Measurements from ENCODE around the gene IL1RN. TPM values are rescaled to one million over a fixed set of nuclear protein-coding genes. Genes with fewer than 3 reads are reported as not detected.
A peak's percentile ranks its signal among the peaks of the same experiment; 100 is the strongest.

IL1RN gene
- total and polyA plus RNA-seq, 2 of the 13 experiments (the other 11 are each of a cell fraction or from before 2014, with no cell fraction given) = 21.2 to 101 TPM

DNA sequence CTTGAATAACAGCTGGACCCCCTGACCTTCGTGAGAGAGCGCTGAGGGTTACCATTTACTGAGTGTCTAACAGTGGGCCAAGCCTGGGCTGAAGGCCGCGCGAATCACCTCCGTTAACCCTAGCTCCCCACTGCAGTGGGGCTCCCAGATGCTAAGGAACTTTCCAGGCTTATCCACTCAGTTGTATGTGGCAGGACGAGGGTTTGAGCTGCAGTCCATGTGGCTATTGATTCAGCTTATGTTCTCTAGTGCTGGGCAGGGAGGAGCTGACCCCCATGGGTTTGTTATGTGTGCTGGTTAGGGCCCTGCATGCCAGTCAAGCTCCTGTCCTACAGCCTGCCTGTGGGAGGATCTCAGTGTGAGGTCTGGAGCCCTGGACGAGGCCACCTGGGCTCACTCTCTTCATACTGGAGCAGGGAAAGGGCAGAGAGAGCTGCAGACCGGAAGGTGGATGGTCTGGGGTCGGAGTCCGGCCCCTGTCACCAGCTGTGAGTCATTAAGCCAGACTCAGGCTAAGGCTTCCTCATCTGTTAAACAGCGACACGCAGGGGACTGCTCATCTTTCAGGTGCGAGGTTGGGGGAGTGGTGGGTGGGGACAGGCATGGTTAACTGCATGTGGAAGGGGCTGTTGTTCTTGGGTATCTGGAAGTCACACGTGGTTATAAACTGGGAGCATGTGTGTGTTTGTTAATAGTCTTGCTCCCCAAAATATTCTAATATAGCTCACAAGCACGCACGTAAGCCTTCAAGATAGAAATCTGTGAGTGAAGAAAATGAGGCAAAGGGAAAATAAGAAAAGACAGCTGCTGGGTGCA, 52.9 kb downstream of the IL1RN start (continued):
- TF ChIP-seq, protein P1, sequence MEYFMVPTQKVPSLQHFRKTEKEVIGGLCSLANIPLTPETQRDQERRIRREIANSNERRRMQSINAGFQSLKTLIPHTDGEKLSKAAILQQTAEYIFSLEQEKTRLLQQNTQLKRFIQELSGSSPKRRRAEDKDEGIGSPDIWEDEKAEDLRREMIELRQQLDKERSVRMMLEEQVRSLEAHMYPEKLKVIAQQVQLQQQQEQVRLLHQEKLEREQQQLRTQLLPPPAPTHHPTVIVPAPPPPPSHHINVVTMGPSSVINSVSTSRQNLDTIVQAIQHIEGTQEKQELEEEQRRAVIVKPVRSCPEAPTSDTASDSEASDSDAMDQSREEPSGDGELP (IDR thresholded peaks at IDR 0.05; ENCODE audit: borderline replicate concordance, low read depth) = peak; percentile 97
- TF ChIP-seq ZNF878 (CRISPR knock-in tag; IDR thresholded peaks at IDR 0.05) = peak; percentile 43; the same call in 1 of the 2 replicates
- TF ChIP-seq, protein P2, sequence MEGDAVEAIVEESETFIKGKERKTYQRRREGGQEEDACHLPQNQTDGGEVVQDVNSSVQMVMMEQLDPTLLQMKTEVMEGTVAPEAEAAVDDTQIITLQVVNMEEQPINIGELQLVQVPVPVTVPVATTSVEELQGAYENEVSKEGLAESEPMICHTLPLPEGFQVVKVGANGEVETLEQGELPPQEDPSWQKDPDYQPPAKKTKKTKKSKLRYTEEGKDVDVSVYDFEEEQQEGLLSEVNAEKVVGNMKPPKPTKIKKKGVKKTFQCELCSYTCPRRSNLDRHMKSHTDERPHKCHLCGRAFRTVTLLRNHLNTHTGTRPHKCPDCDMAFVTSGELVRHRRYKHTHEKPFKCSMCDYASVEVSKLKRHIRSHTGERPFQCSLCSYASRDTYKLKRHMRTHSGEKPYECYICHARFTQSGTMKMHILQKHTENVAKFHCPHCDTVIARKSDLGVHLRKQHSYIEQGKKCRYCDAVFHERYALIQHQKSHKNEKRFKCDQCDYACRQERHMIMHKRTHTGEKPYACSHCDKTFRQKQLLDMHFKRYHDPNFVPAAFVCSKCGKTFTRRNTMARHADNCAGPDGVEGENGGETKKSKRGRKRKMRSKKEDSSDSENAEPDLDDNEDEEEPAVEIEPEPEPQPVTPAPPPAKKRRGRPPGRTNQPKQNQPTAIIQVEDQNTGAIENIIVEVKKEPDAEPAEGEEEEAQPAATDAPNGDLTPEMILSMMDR (CRISPR knock-in tag; IDR thresholded peaks at IDR 0.05) = peak; percentile 81
- TF ChIP-seq, protein P3, sequence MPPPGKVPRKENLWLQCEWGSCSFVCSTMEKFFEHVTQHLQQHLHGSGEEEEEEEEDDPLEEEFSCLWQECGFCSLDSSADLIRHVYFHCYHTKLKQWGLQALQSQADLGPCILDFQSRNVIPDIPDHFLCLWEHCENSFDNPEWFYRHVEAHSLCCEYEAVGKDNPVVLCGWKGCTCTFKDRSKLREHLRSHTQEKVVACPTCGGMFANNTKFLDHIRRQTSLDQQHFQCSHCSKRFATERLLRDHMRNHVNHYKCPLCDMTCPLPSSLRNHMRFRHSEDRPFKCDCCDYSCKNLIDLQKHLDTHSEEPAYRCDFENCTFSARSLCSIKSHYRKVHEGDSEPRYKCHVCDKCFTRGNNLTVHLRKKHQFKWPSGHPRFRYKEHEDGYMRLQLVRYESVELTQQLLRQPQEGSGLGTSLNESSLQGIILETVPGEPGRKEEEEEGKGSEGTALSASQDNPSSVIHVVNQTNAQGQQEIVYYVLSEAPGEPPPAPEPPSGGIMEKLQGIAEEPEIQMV (CRISPR knock-in tag; IDR thresholded peaks at IDR 0.05; ENCODE audit: low read depth) = 0 out of 2 replicates have a peak, but pooled peaks have one; percentile 65
- TF ChIP-seq YY1 (IDR thresholded peaks at IDR 0.05; ENCODE audit: insufficient read depth, insufficient replicate concordance, low read depth, low read length) = no peak
- TF ChIP-seq, protein P4, sequence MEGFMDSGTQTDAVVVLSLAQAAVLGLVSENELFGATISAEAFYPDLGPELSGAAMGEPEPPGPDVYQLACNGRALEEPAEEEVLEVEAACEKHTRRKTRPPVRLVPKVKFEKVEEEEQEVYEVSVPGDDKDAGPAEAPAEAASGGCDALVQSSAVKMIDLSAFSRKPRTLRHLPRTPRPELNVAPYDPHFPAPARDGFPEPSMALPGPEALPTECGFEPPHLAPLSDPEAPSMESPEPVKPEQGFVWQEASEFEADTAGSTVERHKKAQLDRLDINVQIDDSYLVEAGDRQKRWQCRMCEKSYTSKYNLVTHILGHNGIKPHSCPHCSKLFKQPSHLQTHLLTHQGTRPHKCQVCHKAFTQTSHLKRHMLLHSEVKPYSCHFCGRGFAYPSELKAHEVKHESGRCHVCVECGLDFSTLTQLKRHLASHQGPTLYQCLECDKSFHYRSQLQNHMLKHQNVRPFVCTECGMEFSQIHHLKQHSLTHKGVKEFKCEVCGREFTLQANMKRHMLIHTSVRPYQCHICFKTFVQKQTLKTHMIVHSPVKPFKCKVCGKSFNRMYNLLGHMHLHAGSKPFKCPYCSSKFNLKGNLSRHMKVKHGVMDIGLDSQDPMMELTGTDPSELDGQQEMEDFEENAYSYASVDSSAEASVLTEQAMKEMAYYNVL (CRISPR knock-in tag; IDR thresholded peaks at IDR 0.05; ENCODE audit: borderline replicate concordance) = peak; percentile 40; the same call in 1 of the 2 replicates
- TF ChIP-seq, protein P5, sequence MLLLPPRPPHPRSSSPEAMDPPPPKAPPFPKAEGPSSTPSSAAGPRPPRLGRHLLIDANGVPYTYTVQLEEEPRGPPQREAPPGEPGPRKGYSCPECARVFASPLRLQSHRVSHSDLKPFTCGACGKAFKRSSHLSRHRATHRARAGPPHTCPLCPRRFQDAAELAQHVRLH (CRISPR knock-in tag; IDR thresholded peaks at IDR 0.05; ENCODE audit: borderline replicate concordance, low read depth) = peak; percentile 83; the same call in 1 of the 2 replicates
- peak; percentile 79; the same call in 1 of the 3 replicates for TF ChIP-seq MXI1 (IDR thresholded peaks at IDR 0.05; ENCODE audit: borderline replicate concordance, low read depth, low read length)
- TF ChIP-seq, protein P6, sequence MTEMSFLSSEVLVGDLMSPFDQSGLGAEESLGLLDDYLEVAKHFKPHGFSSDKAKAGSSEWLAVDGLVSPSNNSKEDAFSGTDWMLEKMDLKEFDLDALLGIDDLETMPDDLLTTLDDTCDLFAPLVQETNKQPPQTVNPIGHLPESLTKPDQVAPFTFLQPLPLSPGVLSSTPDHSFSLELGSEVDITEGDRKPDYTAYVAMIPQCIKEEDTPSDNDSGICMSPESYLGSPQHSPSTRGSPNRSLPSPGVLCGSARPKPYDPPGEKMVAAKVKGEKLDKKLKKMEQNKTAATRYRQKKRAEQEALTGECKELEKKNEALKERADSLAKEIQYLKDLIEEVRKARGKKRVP (CRISPR knock-in tag; IDR thresholded peaks at IDR 0.05) = no peak
- TF ChIP-seq SMYD3 (CRISPR knock-in tag; IDR thresholded peaks at IDR 0.05) = no peak; the same call in 1 of the 2 replicates
- TF ChIP-seq JUND (CRISPR knock-in tag; IDR thresholded peaks at IDR 0.05) = peak; percentile 96
- TF ChIP-seq, protein P7, sequence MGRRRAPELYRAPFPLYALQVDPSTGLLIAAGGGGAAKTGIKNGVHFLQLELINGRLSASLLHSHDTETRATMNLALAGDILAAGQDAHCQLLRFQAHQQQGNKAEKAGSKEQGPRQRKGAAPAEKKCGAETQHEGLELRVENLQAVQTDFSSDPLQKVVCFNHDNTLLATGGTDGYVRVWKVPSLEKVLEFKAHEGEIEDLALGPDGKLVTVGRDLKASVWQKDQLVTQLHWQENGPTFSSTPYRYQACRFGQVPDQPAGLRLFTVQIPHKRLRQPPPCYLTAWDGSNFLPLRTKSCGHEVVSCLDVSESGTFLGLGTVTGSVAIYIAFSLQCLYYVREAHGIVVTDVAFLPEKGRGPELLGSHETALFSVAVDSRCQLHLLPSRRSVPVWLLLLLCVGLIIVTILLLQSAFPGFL (CRISPR knock-in tag; IDR thresholded peaks at IDR 0.05) = no peak
- TF ChIP-seq HES4 (CRISPR knock-in tag; IDR thresholded peaks at IDR 0.05; ENCODE audit: borderline replicate concordance) = no peak
- TF ChIP-seq ZNF749 (CRISPR knock-in tag; IDR thresholded peaks at IDR 0.05; ENCODE audit: borderline replicate concordance) = no peak
- no peak for TF ChIP-seq ZNF761 (CRISPR knock-in tag; conservative IDR thresholded peaks at IDR 0.05)
- TF ChIP-seq NR3C1 (CRISPR knock-in tag; IDR thresholded peaks at IDR 0.05) = no peak
- TF ChIP-seq ZNF253 (CRISPR knock-in tag; IDR thresholded peaks at IDR 0.05; ENCODE audit: borderline replicate concordance) = no peak
- peak; percentile 73 for TF ChIP-seq FOXA3 (CRISPR knock-in tag; IDR thresholded peaks at IDR 0.05)
